Dedifferentiated amniotic fluid mesenchymal stem cell (primary cell): ENCODE measurements around the gene ENPP1.

ENCODE experiments used
- DNase-seq: peaks from one replicate; pipeline ENCODE4 v3.0.0-alpha.2; 2016; ENCODE audit errors: extremely low spot score

Gene ENPP1

DNA sequence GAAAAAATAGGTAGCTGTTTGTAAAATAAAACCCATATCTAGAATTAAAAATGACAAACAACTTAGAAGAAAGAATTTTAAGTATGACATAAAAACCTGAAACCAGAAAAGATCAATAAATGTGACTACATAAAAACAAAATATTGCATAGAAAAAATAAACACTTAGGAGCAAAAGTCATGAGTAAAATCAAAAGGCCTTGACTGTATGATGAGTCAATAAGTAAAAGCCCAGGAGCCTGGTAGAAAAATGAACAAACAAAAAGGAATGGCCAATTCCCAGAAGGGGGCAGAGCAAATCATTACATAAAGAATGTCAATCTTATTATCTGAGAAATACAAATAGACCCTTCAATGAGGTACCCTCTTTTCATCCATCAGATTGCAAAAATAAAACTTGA is 20.7 kb upstream of the ENPP1 start:
- DNase-seq: no peak

GRCh38 chr6:131787766-131788712 is 19.8 kb upstream of the ENPP1 start:
- no peak for DNase-seq

GRCh38 chr6:131789219-131789618 is 18.6 kb upstream of the ENPP1 start:
- no peak for DNase-seq

- no peak for DNase-seq
Measured at GRCh38 chr6:131791476-131791875, 16.3 kb upstream of the ENPP1 start.

DNA sequence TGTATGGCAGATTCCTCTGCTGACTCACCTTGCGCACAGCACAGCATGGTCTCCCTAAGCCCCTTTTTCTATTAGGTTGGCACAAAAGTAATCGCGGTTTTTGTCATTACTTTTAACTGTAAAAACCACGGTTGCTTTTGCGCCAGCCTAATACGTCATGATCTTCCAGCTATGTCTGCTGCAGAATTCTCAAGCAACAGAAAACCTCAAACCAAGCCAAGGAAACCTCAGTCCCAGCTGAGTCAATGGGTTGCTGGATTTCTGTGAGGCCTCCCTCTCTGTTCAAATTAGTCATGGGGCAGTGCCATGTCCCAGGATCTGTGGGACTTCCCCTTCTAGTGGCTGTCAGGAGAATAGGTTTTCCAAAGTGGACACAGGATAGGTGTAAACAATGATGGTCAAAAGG is 15.7 kb upstream of the ENPP1 start:
- no peak for DNase-seq

GRCh38 chr6:131795366-131795765 is 12.5 kb upstream of the ENPP1 start:
- DNase-seq: no peak

- no peak for DNase-seq
Measured at GRCh38 chr6:131802347-131802746, 5.5 kb upstream of the ENPP1 start.

DNA sequence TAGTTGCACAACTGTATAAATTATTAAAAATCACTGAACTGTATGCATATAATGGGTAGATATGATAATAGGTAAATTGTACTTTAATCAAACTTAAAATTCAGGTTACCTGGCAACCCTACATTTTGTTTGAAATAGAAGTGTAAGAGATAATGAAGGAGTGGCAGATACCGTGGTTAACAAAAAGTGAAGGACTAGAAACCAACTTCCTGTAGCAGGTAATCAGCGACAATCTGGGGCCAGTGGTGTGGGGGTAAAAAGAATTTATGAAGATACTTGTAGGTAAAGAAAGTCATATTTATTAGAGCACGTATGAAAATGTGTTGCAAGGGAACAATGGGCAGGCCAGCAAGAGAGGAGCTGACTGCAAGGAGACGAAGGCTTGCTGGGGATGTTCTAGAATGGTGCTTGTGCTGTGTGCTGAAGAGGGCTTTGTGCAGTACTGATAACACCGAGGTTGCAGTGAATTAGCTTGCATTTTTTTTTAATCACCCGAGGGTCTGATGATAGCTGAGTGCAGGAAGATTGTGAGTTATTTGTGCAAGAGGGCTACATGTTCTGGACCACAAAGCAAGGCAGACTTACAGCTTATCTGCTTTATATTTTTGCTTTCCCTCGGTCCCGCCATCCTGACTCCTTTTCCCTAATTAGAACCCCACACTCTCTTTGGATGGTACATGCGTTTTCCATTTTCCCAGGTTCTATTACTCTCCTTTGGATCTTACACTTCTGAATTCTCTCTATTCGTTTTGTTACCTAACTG is 4.6 kb upstream of the ENPP1 start:
- DNase-seq: no peak

DNA sequence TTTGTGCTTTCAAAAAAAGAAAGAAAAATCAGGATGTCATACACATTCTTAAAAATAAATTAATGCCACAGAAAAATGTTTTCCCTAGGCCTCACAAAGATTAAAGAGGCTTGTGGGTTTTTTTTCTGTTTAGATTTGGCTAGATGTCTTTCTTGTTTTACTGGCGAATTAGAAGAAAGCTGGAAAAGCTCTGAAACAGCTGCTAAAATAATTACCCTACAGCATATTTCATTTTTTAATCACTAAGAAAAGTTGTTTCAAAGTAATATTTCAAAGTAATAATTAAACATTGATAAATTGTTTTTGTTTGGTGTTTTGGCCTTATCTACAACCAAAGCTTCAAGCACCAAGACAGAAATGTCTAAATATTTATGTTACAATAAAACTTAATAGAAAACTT is 3.7 kb upstream of the ENPP1 start:
- no peak for DNase-seq

DNA sequence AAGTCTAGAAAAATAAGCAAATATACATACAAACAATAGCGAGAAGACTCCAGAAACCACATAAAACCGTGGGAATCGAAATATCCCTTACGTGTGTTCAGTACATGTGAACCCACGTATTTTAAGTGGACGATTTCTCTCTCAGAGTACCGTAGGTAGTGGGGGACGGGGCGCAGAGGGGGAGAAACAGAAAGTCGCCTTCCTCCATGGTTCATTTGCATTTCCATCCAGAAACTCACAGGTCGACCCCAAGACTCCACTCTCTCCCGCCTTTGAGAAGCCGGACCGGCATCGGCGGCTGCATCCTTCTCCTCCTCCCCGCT is 538 bp upstream of the ENPP1 start:
- no peak for DNase-seq

DNA sequence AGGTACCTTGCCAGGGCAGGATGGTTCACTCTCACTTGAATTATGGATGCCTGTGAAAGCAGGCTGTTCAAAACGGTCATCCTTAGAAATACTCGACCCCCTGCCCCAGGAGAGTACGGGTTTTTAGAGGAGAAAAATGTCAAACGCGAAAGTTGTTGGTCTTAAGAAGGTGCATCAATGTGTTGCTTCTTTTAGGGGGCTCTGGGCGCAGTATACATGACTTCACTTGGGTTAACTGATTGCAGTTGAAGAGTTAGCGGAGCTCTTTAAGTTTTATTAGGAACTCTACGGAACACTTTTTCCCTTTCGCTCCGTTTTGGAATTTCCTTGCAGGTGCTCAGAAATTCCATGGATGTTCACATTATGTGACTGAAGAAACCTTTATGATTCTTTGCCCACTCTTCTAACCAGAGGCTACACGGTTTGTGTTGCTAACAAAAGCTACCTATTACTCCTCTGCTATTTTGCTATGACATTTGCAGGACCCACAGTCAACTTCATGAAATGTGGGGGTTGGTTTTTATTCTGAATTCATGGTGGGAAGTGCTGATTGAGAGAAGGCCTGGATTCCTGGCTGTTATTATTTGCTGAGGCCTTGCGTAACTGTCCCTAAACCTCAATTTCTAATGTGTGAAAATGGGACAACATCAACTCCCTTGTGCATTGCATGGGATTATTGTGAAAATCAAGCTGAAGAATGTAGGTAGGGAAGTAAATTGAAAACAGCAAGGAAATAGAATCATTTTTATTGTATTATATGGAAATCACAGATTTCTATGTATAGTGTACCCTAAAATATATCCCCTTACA is 845 bp downstream of the ENPP1 start:
- no peak for DNase-seq

DNA sequence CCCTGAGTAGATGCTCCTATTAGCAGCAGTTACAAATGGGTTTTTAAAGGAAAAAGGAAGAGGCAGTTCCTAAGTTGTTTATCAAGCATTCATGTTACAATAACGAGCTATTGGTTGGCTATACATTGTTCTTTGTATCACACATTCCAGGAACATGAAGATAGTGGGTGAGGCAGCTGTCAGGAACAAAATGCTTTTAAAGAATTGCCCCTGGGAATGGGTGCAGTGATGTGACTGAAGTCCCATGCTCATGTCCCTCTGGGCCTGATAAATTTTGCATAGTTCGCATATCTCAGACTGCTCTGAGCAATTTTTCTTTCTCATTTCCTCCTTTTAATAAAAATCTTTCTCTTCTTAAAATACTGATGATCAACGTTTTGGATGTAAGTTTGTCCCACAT is 3.7 kb downstream of the ENPP1 start:
- DNase-seq: no peak

GRCh38 chr6:131813991-131814390 is 6.2 kb downstream of the ENPP1 start:
- DNase-seq: no peak

DNA sequence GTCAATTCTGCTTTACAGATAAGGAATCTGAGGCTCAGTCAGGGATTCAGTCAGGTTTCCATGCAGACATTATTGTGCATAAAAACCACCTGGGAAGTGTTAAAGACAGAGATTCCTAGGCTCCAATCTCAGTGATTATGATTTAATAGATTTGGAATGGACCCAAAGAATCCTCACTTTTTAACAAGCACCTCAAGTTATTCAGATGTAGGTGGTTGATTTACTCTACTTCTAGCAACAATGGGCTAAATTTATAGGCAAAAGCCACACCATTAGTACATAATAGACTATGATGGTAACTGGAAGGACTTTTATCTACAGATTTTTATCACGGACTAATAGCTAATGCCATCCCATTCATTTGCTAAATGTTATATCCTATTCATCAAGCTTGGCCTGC is 9.0 kb downstream of the ENPP1 start:
- no peak for DNase-seq

- peak; percentile 56 for DNase-seq
Measured at GRCh38 chr6:131819572-131820124, 11.8 kb downstream of the ENPP1 start.

DNA sequence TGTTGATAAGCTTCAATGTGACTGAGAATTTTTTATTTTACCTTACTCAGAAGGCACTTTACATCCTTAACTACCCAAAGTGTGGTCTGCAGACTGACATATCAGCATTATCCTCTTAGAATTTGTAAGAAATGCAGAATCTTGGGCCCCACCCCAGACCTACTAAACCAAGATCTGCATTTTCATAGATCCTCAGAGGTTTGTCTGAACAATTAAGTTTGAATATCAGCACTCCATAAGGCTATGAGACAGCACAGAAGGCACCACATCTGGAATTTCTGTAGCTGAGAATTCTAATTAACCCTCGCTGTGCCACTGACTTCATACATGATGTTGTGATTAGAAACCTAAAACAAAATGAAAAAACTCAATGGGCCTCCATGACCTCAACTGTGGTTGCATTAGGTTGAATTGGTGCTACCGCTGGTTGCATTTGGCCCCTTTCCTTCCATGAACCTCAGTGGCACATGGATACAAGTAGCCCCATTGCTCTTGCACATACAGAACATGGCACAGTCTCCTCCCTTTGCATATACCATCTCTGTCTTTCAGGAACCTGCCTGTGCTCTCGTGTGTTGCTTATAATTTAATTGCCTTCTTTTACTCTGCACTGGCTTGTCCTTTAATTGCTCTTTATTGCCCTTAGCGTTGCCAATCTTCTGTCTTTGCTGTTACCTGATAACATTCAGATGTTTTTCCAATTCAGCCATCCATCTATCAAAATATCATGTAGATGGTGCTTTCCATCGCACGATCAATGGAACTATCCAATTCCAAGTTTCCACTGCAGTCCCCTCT is 13.4 kb downstream of the ENPP1 start:
- no peak for DNase-seq

DNA sequence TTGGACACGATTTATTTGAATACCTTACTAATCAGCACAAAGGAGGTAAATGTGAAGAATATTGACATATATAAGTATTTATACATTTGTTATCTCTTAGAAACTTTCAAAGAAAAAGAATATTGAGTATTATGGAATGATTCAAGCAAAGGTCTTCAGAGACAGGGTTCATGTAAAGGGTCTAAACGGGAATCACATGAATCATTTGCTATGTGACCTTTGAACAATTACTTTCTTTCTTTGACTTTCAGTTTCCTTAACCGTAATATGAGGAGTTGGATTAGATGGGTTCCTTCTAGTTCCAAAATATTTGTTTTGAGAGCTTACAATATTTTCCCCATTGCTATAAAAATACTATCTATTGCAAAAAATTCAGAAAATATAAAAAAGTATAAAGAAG is 14.3 kb downstream of the ENPP1 start:
- DNase-seq: no peak

GRCh38 chr6:131823276-131823902 is 15.6 kb downstream of the ENPP1 start:
- peak; percentile 41 for DNase-seq

DNA sequence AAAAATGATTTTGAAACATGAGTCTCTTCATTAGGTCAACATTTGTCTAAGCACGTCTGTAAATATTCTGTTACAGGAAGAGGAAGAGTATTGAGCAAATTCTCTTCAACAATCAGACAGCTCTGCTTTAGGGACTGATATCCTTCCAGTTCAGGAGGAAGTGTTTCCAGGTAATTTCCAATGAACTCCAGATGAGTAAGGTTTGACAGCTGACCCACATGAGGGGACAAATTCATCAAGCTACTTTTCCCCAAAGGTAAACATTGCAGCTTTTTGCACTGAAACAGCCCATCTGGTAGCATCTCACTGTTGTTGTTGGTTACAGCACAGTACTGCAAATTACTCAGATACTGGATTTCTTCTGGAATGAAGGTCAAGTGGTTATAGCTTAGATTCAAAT is 18.1 kb downstream of the ENPP1 start:
- peak; percentile 16 for DNase-seq

- peak; percentile 28 for DNase-seq
Measured at GRCh38 chr6:131828080-131828479, 20.3 kb downstream of the ENPP1 start.

- peak; percentile 33 for DNase-seq
Measured at GRCh38 chr6:131828951-131829350, 21.1 kb downstream of the ENPP1 start.
